Neural cell (in vitro differentiated cells): ENCODE results near the gene OR10J1. TPM values are rescaled to one million over a fixed set of nuclear protein-coding genes. Genes with fewer than 3 reads are reported as not detected.

Source experiments
- H2AFZ ChIP-seq: fragments of 200-600, 300-800 bp; sonication (generic), shearing (Covaris generic); 2 replicates; pipeline ENCODE4 v1.6.0; 2014; ENCODE audit warnings: low read depth, mild to moderate bottlenecking, antibody characterized with exemption, low read length, moderate library complexity
- H3F3A ChIP-seq: fragments of 200-600 bp; shearing (Covaris generic); 2 replicates; pipeline ENCODE4 v1.6.1; 2016; ENCODE audit warnings: mild to moderate bottlenecking, moderate library complexity, mixed read lengths, antibody characterized with exemption, low read length; ENCODE audit not compliant: insufficient read depth, poor library complexity, severe bottlenecking
- H3K27ac ChIP-seq: fragments of 200-600, 300-800 bp; sonication (generic), shearing (Covaris generic); 2 replicates; pipeline ENCODE4 v1.5.1; 2014; ENCODE audit warnings: mild to moderate bottlenecking, low read length, moderate library complexity
- H3K27me3 ChIP-seq: fragments of 300-800, 200-600 bp; sonication (generic), shearing (Covaris generic); 2 replicates; pipeline ENCODE4 v1.6.0; 2014; ENCODE audit warnings: mild to moderate bottlenecking, low read depth, low read length, moderate library complexity; ENCODE audit not compliant: insufficient read depth
- H3K36me3 ChIP-seq: fragments of 300-800, 200-600 bp; sonication (generic), shearing (Covaris generic); 2 replicates; pipeline ENCODE4 v1.5.1; 2014; ENCODE audit warnings: mild to moderate bottlenecking, antibody characterized with exemption, low read length, moderate library complexity; ENCODE audit not compliant: insufficient read depth
- H3K4me2 ChIP-seq: fragments of 300-800, 200-600 bp; sonication (generic), shearing (Covaris generic); 2 replicates; pipeline ENCODE4 v1.6.0; 2014; ENCODE audit warnings: mild to moderate bottlenecking, low read length
- H3K4me3 ChIP-seq: fragments of 300-800, 200-600 bp; sonication (generic), shearing (Covaris generic); 2 replicates; pipeline ENCODE4 v1.5.1; 2014; ENCODE audit warnings: mild to moderate bottlenecking, low read length, moderate library complexity
- H3K79me2 ChIP-seq: fragments of 200-600 bp; shearing (Covaris generic); replicated peaks from 2 replicates; pipeline ENCODE4 v1.6.0; 2014; ENCODE audit warnings: mild to moderate bottlenecking, low read length, moderate library complexity; ENCODE audit not compliant: insufficient read depth
- H3K9ac ChIP-seq: fragments of 300-800, 200-600 bp; sonication (generic), shearing (Covaris generic); 2 replicates; pipeline ENCODE4 v1.6.1; 2016; ENCODE audit warnings: mild to moderate bottlenecking, low read length, mixed read lengths
- H3K9me2 ChIP-seq: fragments of 200-600 bp; shearing (Covaris generic); 2 replicates; pipeline ENCODE4 v1.6.1; 2016; ENCODE audit warnings: mild to moderate bottlenecking, low read length, mixed read lengths; ENCODE audit not compliant: insufficient read depth
- H3K9me3 ChIP-seq: fragments of 200-600, 300-800 bp; sonication (generic), shearing (Covaris generic); 2 replicates; pipeline ENCODE4 v1.6.1; 2016; ENCODE audit warnings: mild to moderate bottlenecking, mixed run types, low read length, moderate library complexity, mixed read lengths
- H4K20me1 ChIP-seq: fragments of 200-600 bp; shearing (Covaris generic); 2 replicates; pipeline ENCODE4 v1.6.1; 2016; ENCODE audit warnings: mild to moderate bottlenecking, mixed run types; ENCODE audit not compliant: insufficient read depth
- CTCF ChIP-seq: fragments of 450-650 bp; IDR thresholded peaks from 2 replicates; pipeline ENCODE4 v1.5.1; 2014; ENCODE audit warnings: antibody characterized with exemption, mild to moderate bottlenecking, moderate library complexity; ENCODE audit not compliant: poor library complexity, severe bottlenecking
- EP300 ChIP-seq: fragments of 450-650 bp; conservative IDR thresholded peaks from 2 replicates; pipeline ENCODE4 v1.6.1; 2014; ENCODE audit warnings: antibody characterized with exemption, mild to moderate bottlenecking, moderate library complexity; ENCODE audit not compliant: poor library complexity, severe bottlenecking
- EZH2 ChIP-seq: fragments of 200-600, 300-800 bp; shearing (Covaris generic), sonication (generic); IDR thresholded peaks from 2 replicates; pipeline ENCODE4 v1.6.1; 2014; ENCODE audit warnings: antibody characterized with exemption, low read length, borderline replicate concordance, mild to moderate bottlenecking; ENCODE audit not compliant: insufficient read depth, poor library complexity, severe bottlenecking
- MXI1 ChIP-seq: fragments of 450-650 bp; conservative IDR thresholded peaks from 2 replicates; pipeline ENCODE4 v1.6.1; 2014; ENCODE audit warnings: antibody characterized with exemption, mild to moderate bottlenecking; ENCODE audit not compliant: poor library complexity, severe bottlenecking
- POLR2AphosphoS5 ChIP-seq: IDR thresholded peaks from 2 replicates; pipeline ENCODE4 v1.6.1; 2012
- RAD21 ChIP-seq: fragments of 450-650 bp; conservative IDR thresholded peaks from 2 replicates; pipeline ENCODE4 v1.6.1; 2014; ENCODE audit warnings: antibody characterized with exemption, mild to moderate bottlenecking, moderate library complexity
- REST ChIP-seq: IDR thresholded peaks from 2 replicates; pipeline ENCODE4 v1.6.1; 2012; ENCODE audit warnings: borderline replicate concordance
- SMC3 ChIP-seq: fragments of 450-650 bp; conservative IDR thresholded peaks from 2 replicates; pipeline ENCODE4 v1.6.1; 2014; ENCODE audit warnings: antibody characterized with exemption, mild to moderate bottlenecking, moderate library complexity; ENCODE audit not compliant: poor library complexity
- TAF1 ChIP-seq: IDR thresholded peaks from 2 replicates; pipeline ENCODE4 v1.6.1; 2012; ENCODE audit warnings: low read depth
- polyA plus RNA-seq: library from polyadenylated mRNA; depleted of rRNA; stranded (reverse); fragments of >200 nt; gene quantifications from 2 replicates; pipeline ENCODE4 v1.2.3, GENCODE V29; 2014

The OR10J1 gene
- polyA plus RNA-seq, 1 donor from 2014 or later, result not detected

GRCh38 chr1:159469921-159470533 lies 30.5 kb downstream of the OR10J1 start:
- no peaks in the 10 kb centered on the region for H3K36me3 ChIP-seq
- TF ChIP-seq SMC3, result no peak
- no peak for TF ChIP-seq REST
- TF ChIP-seq TAF1, result no peak
- TF ChIP-seq CTCF, result no peak
- TF ChIP-seq MXI1, result no peak
- no peak for TF ChIP-seq POLR2AphosphoS5
- TF ChIP-seq EP300, result no peak
- TF ChIP-seq RAD21, result no peak
- no peak for TF ChIP-seq EZH2
- H3K4me2 ChIP-seq, result no peak overlapping the region
- no peaks in the 10 kb centered on the region for H3K27me3 ChIP-seq
- no peaks in the 10 kb centered on the region for H3K9me2 ChIP-seq
- H3K9me3 ChIP-seq, result no peaks in the 10 kb centered on the region
- H3K4me3 ChIP-seq, result no peak overlapping the region
- H3K9ac ChIP-seq, result no peak overlapping the region
- no peak overlapping the region for H2AFZ ChIP-seq
- H3K79me2 ChIP-seq, result no peaks in the 10 kb centered on the region
- H4K20me1 ChIP-seq, result no peaks in the 10 kb centered on the region
- H3K27ac ChIP-seq, result no peak overlapping the region
- no peaks in the 10 kb centered on the region for H3F3A ChIP-seq

- Histone ChIP-seq H3K9me3 (no peaks in the 10 kb centered on the region), H2AFZ (no peak overlapping the region), H3K27ac (no peak overlapping the region), H3K4me2 (no peak overlapping the region), H3K9me2 (no peaks in the 10 kb centered on the region), H3K36me3 (no peaks in the 10 kb centered on the region), H3K9ac (no peak overlapping the region), H4K20me1 (no peaks in the 10 kb centered on the region), H3K79me2 (no peaks in the 10 kb centered on the region), H3K27me3 (no peaks in the 10 kb centered on the region), H3F3A (no peaks in the 10 kb centered on the region), H3K4me3 (no peak overlapping the region)
- TF ChIP-seq EZH2 (no peak), EP300 (no peak), REST (no peak), CTCF (no peak), MXI1 (no peak), RAD21 (no peak), POLR2AphosphoS5 (no peak), SMC3 (no peak), TAF1 (no peak)
Observed at GRCh38 chr1:159473335-159473734, 33.8 kb downstream of the OR10J1 start.
